ENCODE data around the gene CCL26.
"Not testable (repeated sequence)": the region's sequence is repeated elsewhere in the genome, so short reads cannot be mapped to it uniquely, and the experiment has no call there.

Gene CCL26

GRCh38 chr7:75729851-75730274 is 42.1 kb downstream of the CCL26 start (continued):
- TF ChIP-seq CREB5 (CRISPR knock-in tag; IDR thresholded peaks at IDR 0.05; ENCODE audit: low read depth) (no peak), ZNF8 (CRISPR knock-in tag; IDR thresholded peaks at IDR 0.05) (no peak), RARB (CRISPR knock-in tag; IDR thresholded peaks at IDR 0.05) (no peak), SNAI2 (CRISPR knock-in tag; IDR thresholded peaks at IDR 0.05) (no peak), POU6F1 (CRISPR knock-in tag; IDR thresholded peaks at IDR 0.05; ENCODE audit: borderline replicate concordance, low read depth) (no peak), PATZ1 (CRISPR knock-in tag; IDR thresholded peaks at IDR 0.05; ENCODE audit: borderline replicate concordance) (no peak), ZFP30 (CRISPR knock-in tag; IDR thresholded peaks at IDR 0.05) (no peak), TCF4 (CRISPR knock-in tag; IDR thresholded peaks at IDR 0.05; ENCODE audit: borderline replicate concordance) (no peak)

DNA sequence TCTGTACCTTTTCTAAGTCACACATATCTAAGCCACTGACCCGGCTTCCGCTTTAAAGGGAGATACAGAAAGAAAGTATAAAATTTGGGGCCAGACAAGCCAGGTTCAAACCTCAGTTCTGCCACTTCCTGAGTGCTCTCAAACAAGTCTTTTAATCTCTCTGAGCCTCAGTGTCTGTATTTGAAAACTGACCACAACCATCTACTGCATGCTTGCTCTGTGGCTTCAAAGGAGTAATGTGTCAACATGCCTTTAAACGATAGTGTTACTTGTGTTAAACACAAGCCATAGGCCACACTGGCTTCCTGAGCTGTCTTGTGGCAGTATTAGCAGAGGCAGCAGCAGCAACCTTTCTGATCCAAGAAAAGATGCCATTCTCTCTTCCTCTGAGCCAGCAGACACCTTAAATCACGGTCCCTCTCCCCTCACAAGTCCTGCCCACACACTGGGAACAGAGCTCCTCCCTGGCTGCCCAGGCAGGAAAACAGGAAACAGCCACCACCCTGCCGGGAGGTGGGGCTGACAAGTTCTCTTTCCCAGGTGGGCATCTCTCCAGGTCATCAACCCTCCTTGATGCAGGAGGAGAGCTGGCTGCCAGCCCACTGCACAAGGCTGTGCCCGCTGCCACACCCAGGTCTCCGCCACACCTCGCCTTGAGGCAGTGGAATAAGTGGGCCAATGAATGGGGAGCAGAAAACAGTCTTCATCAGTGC is 44.0 kb downstream of the CCL26 start:
- no peak for TF ChIP-seq SNAI2 (CRISPR knock-in tag; IDR thresholded peaks at IDR 0.05)
- TF ChIP-seq ESRRG (CRISPR knock-in tag; IDR thresholded peaks at IDR 0.05): no peak
- no peak for TF ChIP-seq ZFP3 (CRISPR knock-in tag; IDR thresholded peaks at IDR 0.05)
- no peak for TF ChIP-seq PATZ1 (CRISPR knock-in tag; IDR thresholded peaks at IDR 0.05; ENCODE audit: borderline replicate concordance)
- TF ChIP-seq CREB5 (CRISPR knock-in tag; IDR thresholded peaks at IDR 0.05; ENCODE audit: low read depth): no peak
- no peak for TF ChIP-seq ZNF8 (CRISPR knock-in tag; IDR thresholded peaks at IDR 0.05)
- no peak for TF ChIP-seq ZNF70 (CRISPR knock-in tag; IDR thresholded peaks at IDR 0.05)
- no peak for TF ChIP-seq POU6F1 (CRISPR knock-in tag; IDR thresholded peaks at IDR 0.05; ENCODE audit: borderline replicate concordance, low read depth)
- TF ChIP-seq RARB (CRISPR knock-in tag; IDR thresholded peaks at IDR 0.05): no peak
- no peak for TF ChIP-seq BACH2 (CRISPR knock-in tag; IDR thresholded peaks at IDR 0.05; ENCODE audit: borderline replicate concordance)
- TF ChIP-seq CSDC2 (CRISPR knock-in tag; IDR thresholded peaks at IDR 0.05): no peak
- TF ChIP-seq GLIS3 (CRISPR knock-in tag; IDR thresholded peaks at IDR 0.05): no peak
- no peak for TF ChIP-seq PPARA (CRISPR knock-in tag; IDR thresholded peaks at IDR 0.05; ENCODE audit: borderline replicate concordance)
- TF ChIP-seq, protein P1, sequence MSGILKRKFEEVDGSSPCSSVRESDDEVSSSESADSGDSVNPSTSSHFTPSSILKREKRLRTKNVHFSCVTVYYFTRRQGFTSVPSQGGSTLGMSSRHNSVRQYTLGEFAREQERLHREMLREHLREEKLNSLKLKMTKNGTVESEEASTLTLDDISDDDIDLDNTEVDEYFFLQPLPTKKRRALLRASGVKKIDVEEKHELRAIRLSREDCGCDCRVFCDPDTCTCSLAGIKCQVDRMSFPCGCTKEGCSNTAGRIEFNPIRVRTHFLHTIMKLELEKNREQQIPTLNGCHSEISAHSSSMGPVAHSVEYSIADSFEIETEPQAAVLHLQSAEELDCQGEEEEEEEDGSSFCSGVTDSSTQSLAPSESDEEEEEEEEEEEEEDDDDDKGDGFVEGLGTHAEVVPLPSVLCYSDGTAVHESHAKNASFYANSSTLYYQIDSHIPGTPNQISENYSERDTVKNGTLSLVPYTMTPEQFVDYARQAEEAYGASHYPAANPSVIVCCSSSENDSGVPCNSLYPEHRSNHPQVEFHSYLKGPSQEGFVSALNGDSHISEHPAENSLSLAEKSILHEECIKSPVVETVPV (CRISPR knock-in tag; IDR thresholded peaks at IDR 0.05): no peak
- peak; percentile 10; the same call in 1 of the 3 replicates for ATAC-seq

GRCh38 chr7:75727351-75727750 is 44.7 kb downstream of the CCL26 start:
- ATAC-seq: not testable (repeated sequence)

Data from SK-N-SH treated with all-trans-retinoic acid at 6 μM for 48 hours (cell line).